Panc1 (cell line): ENCODE data around the gene ZNF771. TPM values are rescaled to one million over a fixed set of nuclear protein-coding genes. Genes with fewer than 3 reads are reported as not detected.
"Not testable (repeated sequence)": the region's sequence is repeated elsewhere in the genome, so short reads cannot be mapped to it uniquely, and the experiment has no call there.

Source experiments
- ATAC-seq: fragments of 200-7000 bp; cut with Tn5 transposase; 2 replicates; pipeline ENCODE4 v1.9.1; 2020; ENCODE audit warnings: mild to moderate bottlenecking, moderate library complexity
- BruUV-seq: library from RNA; stranded (reverse); fragments of 400-500 nt; replicated peaks from 2 replicates; lab custom pipeline; 2021; lab: Mats Ljungman, UMichigan
- CTCF ChIA-PET: fragments of 300-600 bp; sonication (Branson Sonifier 250); formaldehyde crosslinking; loops from one replicate; lab custom pipeline; 2022; ENCODE audit warnings: antibody characterized with exemption; lab: Charles Lee
- POLR2A ChIA-PET: fragments of 300-600 bp; sonication (Branson Sonifier 250); formaldehyde crosslinking; loops from one replicate; lab custom pipeline; 2022; ENCODE audit warnings: antibody characterized with exemption; lab: Charles Lee
- DNase-seq: peaks from one replicate; pipeline ENCODE4 v3.0.0-alpha.2; 2010; ENCODE audit warnings: low read depth, low spot score
- H3K27ac ChIP-seq: 2 replicates; pipeline ENCODE4 v1.5.1; 2011; ENCODE audit warnings: mild to moderate bottlenecking, low read length, inconsistent platforms
- H3K27me3 ChIP-seq: fragments of 200-500 bp; sonication (Bioruptor generic); 2 replicates; pipeline ENCODE4 v1.6.0; 2014; ENCODE audit warnings: low read length, inconsistent platforms; ENCODE audit not compliant: control insufficient read depth, insufficient read depth
- H3K36me3 ChIP-seq: fragments of 200-500 bp; sonication (Bioruptor generic); 2 replicates; pipeline ENCODE4 v1.5.1; 2014; ENCODE audit warnings: inconsistent platforms, mild to moderate bottlenecking, low read length, moderate library complexity; ENCODE audit not compliant: control insufficient read depth, insufficient read depth
- H3K4me1 ChIP-seq: 2 replicates; pipeline ENCODE4 v1.5.1; 2011; ENCODE audit warnings: inconsistent platforms, mild to moderate bottlenecking, low read length, moderate library complexity; ENCODE audit not compliant: control insufficient read depth, insufficient read depth
- H3K4me3 ChIP-seq, 2 experiments: 2 replicates each; pipeline ENCODE4 v1.5.1; 2011 to 2012; ENCODE audit warnings: low read depth in 2 of 2, low read length in 2 of 2, mild to moderate bottlenecking in 2 of 2, inconsistent platforms in 1 of 2, moderate library complexity in 1 of 2
- H3K9me3 ChIP-seq: fragments of 200-500 bp; sonication (Bioruptor generic); 2 replicates; pipeline ENCODE4 v1.5.1; 2014; ENCODE audit warnings: low read depth, mild to moderate bottlenecking, inconsistent platforms, low read length, moderate library complexity; ENCODE audit not compliant: control insufficient read depth, insufficient read depth
- POLR2AphosphoS5 ChIP-seq: IDR thresholded peaks from 2 replicates; pipeline ENCODE4 v1.6.1; 2012; ENCODE audit warnings: mild to moderate bottlenecking, low read depth, low read length, moderate library complexity
- SIN3A ChIP-seq: IDR thresholded peaks from 2 replicates; pipeline ENCODE4 v1.6.1; 2012; ENCODE audit warnings: low read depth, mild to moderate bottlenecking, low read length, moderate library complexity, borderline replicate concordance; ENCODE audit not compliant: insufficient read depth
- TCF7L2 ChIP-seq: IDR thresholded peaks from 2 replicates; pipeline ENCODE4 v1.6.1; 2011; ENCODE audit warnings: mild to moderate bottlenecking, low read depth, low read length, inconsistent platforms
- in situ Hi-C: cut with HindIII; loops from 2 replicates; pipeline ENCODE4 v1.10.0; 2016; ENCODE audit warnings: low sequenced_read_pairs, low pct_unique_long_range_greater_than_20kb
- intact Hi-C: fragments of 100-400 bp; cut with micrococcal nuclease; formaldehyde crosslinking; loops from one replicate; pipeline ENCODE4 v1.10.0; 2022; ENCODE audit not compliant: unreplicated experiment
- total RNA-seq: library from RNA; stranded (reverse); gene quantifications from one replicate; pipeline ENCODE4 v1.2.1, GENCODE V29; 2021; ENCODE audit not compliant: unreplicated experiment
- TF ChIP-seq, protein P1 (sequence below): fragments of 450-650 bp; IDR thresholded peaks from 2 replicates; pipeline ENCODE4 v1.5.1; 2017; ENCODE audit warnings: mild to moderate bottlenecking
- TF ChIP-seq, protein P2 (sequence below), 2 experiments: IDR thresholded peaks; 2 replicates each; pipeline ENCODE4 v1.6.1; 2011 to 2012; ENCODE audit warnings: low read depth in 2 of 2, control low read depth in 1 of 2, low read length in 1 of 2, mild to moderate bottlenecking in 1 of 2, moderate library complexity in 1 of 2; ENCODE audit not compliant: insufficient read depth in 1 of 2

ZNF771 gene
- total RNA-seq, 1 experiment from 2014 or later, result 14.4 TPM

DNA sequence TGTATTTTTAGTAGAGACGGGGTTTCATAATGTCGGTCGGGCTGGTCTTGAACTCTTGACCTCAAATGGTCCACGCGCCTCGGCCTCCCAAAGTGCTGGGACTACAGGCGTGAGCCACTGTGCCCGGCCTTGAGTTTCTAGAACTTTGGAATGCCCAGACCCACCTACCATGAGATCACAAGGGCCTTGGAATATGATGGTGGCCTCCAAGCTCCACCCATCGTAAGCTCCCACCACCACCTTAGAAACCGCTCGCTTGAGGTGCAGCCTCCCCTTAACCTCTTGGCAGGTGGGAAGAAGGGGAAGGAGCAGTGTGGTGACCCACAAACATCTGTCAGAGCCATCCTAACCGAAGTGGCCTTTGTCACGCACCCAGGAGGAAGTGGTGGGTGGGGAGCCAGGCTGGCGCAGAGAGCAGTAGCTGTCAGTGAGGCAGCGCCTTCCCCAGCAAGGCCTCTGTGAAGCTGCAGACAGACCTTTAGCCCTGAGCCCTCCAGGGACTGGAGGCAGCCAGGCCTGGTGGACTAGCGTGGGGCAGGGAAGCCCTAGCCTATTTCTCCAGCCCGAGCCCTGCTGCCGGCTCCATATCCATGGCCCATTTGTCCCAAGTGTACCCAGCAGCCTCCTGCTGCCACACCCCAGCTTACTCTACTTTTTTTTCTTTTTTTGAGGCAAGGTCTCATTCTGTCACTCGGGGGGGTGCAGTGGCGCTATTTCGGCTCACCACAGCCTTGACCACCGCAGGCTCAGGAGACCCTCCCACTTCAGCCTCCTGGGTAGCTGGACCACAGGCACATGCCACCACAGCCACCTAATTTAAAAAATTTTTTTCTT lies 51.4 kb downstream of the ZNF771 start:
- Histone ChIP-seq H3K4me1 (no peaks in the 10 kb centered on the region), H3K27me3 (no peaks in the 10 kb centered on the region), H3K9me3 (no peaks in the 10 kb centered on the region), H3K27ac (no peak overlapping the region), H3K4me3 (no peak overlapping the region), H3K36me3 (no peaks in the 10 kb centered on the region)
- ChIA-PET POLR2A (no interaction called here), CTCF (interaction anchor here (0.6 kb wide), 1 partner anchor 9 kb away, joined by 6 read pairs; no protein-coding TSS in a partner anchor)
- ATAC-seq, result peak; percentile 62; the same call in 1 of the 2 replicates
- intact Hi-C loops (no loop called here), in situ Hi-C loops (no loop called here)
- TF ChIP-seq, protein P1, sequence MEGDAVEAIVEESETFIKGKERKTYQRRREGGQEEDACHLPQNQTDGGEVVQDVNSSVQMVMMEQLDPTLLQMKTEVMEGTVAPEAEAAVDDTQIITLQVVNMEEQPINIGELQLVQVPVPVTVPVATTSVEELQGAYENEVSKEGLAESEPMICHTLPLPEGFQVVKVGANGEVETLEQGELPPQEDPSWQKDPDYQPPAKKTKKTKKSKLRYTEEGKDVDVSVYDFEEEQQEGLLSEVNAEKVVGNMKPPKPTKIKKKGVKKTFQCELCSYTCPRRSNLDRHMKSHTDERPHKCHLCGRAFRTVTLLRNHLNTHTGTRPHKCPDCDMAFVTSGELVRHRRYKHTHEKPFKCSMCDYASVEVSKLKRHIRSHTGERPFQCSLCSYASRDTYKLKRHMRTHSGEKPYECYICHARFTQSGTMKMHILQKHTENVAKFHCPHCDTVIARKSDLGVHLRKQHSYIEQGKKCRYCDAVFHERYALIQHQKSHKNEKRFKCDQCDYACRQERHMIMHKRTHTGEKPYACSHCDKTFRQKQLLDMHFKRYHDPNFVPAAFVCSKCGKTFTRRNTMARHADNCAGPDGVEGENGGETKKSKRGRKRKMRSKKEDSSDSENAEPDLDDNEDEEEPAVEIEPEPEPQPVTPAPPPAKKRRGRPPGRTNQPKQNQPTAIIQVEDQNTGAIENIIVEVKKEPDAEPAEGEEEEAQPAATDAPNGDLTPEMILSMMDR, result no peak
- no peak for TF ChIP-seq TCF7L2
- no peak for TF ChIP-seq SIN3A
- TF ChIP-seq, protein P2, sequence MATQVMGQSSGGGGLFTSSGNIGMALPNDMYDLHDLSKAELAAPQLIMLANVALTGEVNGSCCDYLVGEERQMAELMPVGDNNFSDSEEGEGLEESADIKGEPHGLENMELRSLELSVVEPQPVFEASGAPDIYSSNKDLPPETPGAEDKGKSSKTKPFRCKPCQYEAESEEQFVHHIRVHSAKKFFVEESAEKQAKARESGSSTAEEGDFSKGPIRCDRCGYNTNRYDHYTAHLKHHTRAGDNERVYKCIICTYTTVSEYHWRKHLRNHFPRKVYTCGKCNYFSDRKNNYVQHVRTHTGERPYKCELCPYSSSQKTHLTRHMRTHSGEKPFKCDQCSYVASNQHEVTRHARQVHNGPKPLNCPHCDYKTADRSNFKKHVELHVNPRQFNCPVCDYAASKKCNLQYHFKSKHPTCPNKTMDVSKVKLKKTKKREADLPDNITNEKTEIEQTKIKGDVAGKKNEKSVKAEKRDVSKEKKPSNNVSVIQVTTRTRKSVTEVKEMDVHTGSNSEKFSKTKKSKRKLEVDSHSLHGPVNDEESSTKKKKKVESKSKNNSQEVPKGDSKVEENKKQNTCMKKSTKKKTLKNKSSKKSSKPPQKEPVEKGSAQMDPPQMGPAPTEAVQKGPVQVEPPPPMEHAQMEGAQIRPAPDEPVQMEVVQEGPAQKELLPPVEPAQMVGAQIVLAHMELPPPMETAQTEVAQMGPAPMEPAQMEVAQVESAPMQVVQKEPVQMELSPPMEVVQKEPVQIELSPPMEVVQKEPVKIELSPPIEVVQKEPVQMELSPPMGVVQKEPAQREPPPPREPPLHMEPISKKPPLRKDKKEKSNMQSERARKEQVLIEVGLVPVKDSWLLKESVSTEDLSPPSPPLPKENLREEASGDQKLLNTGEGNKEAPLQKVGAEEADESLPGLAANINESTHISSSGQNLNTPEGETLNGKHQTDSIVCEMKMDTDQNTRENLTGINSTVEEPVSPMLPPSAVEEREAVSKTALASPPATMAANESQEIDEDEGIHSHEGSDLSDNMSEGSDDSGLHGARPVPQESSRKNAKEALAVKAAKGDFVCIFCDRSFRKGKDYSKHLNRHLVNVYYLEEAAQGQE (IDR thresholded peaks at IDR 0.05; ENCODE audit: insufficient read depth in 1 of 2, low read depth in 2 of 2, low read length in 1 of 2), result no peak
- no peak for TF ChIP-seq POLR2AphosphoS5
- no peak for DNase-seq
- no TSS peak for BruUV-seq

DNA sequence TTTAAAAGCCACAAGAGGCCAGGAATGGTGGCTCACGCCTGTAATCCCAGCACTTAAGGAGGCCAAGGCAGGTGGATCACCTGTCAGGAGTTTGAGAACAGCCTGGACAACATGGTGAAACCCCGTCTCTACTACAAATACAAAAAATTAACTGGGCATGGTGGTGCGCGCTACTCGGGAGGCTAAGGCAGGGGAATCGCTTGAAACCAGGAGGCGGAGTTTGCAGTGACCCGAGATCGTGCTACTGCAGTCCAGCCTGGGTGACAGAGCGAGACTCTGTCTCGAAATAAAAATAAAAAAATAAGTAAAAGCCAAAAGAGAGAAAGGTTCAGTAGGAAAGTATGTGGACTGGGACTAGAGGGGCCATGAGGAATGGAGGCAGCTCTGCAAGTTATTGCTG lies 52.0 kb downstream of the ZNF771 start:
- no peak overlapping the region for H3K4me3 ChIP-seq
- no peaks in the 10 kb centered on the region for H3K9me3 ChIP-seq
- ATAC-seq (no peak), DNase-seq (no peak)
- no peaks in the 10 kb centered on the region for H3K36me3 ChIP-seq
- H3K4me1 ChIP-seq, result no peaks in the 10 kb centered on the region
- ChIA-PET CTCF (interaction anchor here (0.6 kb wide), 1 partner anchor 10 kb away, joined by 6 read pairs; no protein-coding TSS in a partner anchor), POLR2A (no interaction called here)
- intact Hi-C loops, result no loop called here
- in situ Hi-C loops, result no loop called here
- no TSS peak for BruUV-seq
- no peak for TF ChIP-seq POLR2AphosphoS5
- TF ChIP-seq SIN3A, result no peak
- TF ChIP-seq, protein P1, result no peak
- TF ChIP-seq, protein P2 (IDR thresholded peaks at IDR 0.05; ENCODE audit: insufficient read depth in 1 of 2, low read depth in 2 of 2, low read length in 1 of 2), result no peak
- no peak overlapping the region for H3K27ac ChIP-seq
- H3K27me3 ChIP-seq, result no peaks in the 10 kb centered on the region

DNA sequence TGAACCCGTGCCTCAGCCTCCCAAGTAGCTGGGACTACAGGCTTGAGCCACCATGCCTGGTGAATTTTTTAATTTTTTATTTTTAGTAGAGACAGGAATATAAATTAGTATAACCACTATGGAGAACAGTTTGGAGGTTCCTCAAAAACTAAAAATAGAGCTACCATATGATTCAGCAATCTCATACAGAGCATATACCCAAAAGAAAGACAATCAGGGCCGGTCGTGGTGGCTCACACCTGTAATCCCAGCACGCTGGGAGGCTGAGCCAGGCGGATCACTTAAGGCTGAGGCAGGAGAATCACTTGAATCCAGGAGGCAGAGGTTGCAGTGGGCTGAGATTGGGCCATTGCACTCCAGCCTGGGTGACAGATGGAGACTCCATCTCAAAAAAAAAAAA lies 54.0 kb downstream of the ZNF771 start:
- ATAC-seq, in situ Hi-C loops, BruUV-seq, H3K9me3 ChIP-seq, intact Hi-C loops, H3K36me3 ChIP-seq, H3K27me3 ChIP-seq, H3K27ac ChIP-seq, H3K4me1 ChIP-seq, DNase-seq, H3K4me3 ChIP-seq: not testable (repeated sequence)
- POLR2A ChIA-PET, result interaction anchor here (0.6 kb wide), 1 partner anchor 25 kb away, joined by 13 read pairs; no protein-coding TSS in a partner anchor
- CTCF ChIA-PET, result interaction anchor here (0.8 kb wide), 1 partner anchor 8 kb away, joined by 3 read pairs; no protein-coding TSS in a partner anchor
